ENCODE data around the gene ADAMTS17.

The ADAMTS17 gene

GRCh38 chr15:100204771-100205170 is 137.0 kb downstream of the ADAMTS17 start:
- no peak overlapping the region for H3K27ac Mint-ChIP-seq
- no peaks in the 10 kb centered on the region for H3K27me3 Mint-ChIP-seq
- no peak overlapping the region for H3K4me3 Mint-ChIP-seq
- H3K4me1 Mint-ChIP-seq (ENCODE audit: low read depth): peaks cover 21% of the 10 kb centered on the region
- no peak for DNase-seq
- H3K36me3 Mint-ChIP-seq (ENCODE audit: low read depth): peaks cover 5% of the 10 kb centered on the region
- no peaks in the 10 kb centered on the region for H3K9me3 Mint-ChIP-seq

- H3K27ac Mint-ChIP-seq: no peak overlapping the region
- no peaks in the 10 kb centered on the region for H3K27me3 Mint-ChIP-seq
- no peaks in the 10 kb centered on the region for H3K9me3 Mint-ChIP-seq
- no peak for DNase-seq
- peaks cover 5% of the 10 kb centered on the region for H3K36me3 Mint-ChIP-seq (ENCODE audit: low read depth)
- no peak overlapping the region for H3K4me3 Mint-ChIP-seq
- peaks cover 21% of the 10 kb centered on the region for H3K4me1 Mint-ChIP-seq (ENCODE audit: low read depth)
Measured at GRCh38 chr15:100204211-100204610, 137.6 kb downstream of the ADAMTS17 start.

GRCh38 chr15:100202309-100202960 is 139.3 kb downstream of the ADAMTS17 start:
- no peak for DNase-seq
- H3K36me3 Mint-ChIP-seq (ENCODE audit: low read depth): peaks cover 5% of the 10 kb centered on the region
- H3K4me3 Mint-ChIP-seq: no peak overlapping the region
- no peaks in the 10 kb centered on the region for H3K27me3 Mint-ChIP-seq
- H3K27ac Mint-ChIP-seq: peak overlapping the region; percentile 73
- H3K9me3 Mint-ChIP-seq: no peaks in the 10 kb centered on the region
- H3K4me1 Mint-ChIP-seq (ENCODE audit: low read depth): peaks cover 21% of the 10 kb centered on the region

GRCh38 chr15:100201376-100202280 is 140.1 kb downstream of the ADAMTS17 start:
- peaks cover 5% of the 10 kb centered on the region for H3K36me3 Mint-ChIP-seq (ENCODE audit: low read depth)
- no peak overlapping the region for H3K4me3 Mint-ChIP-seq
- peak; percentile 44 for DNase-seq
- H3K27ac Mint-ChIP-seq: peak overlapping the region; percentile 73
- no peaks in the 10 kb centered on the region for H3K27me3 Mint-ChIP-seq
- H3K9me3 Mint-ChIP-seq: no peaks in the 10 kb centered on the region
- peaks cover 21% of the 10 kb centered on the region for H3K4me1 Mint-ChIP-seq (ENCODE audit: low read depth)

GRCh38 chr15:100200287-100200880 is 141.4 kb downstream of the ADAMTS17 start:
- Mint-ChIP-seq H3K4me3 (no peak overlapping the region), H3K27me3 (no peaks in the 10 kb centered on the region), H3K36me3 (ENCODE audit: low read depth) (peaks cover 5% of the 10 kb centered on the region), H3K9me3 (no peaks in the 10 kb centered on the region), H3K27ac (no peak overlapping the region), H3K4me1 (ENCODE audit: low read depth) (peaks cover 21% of the 10 kb centered on the region)
- DNase-seq: no peak

GRCh38 chr15:100199711-100200286 is 142.0 kb downstream of the ADAMTS17 start:
- Mint-ChIP-seq H3K4me3 (no peak overlapping the region), H3K9me3 (no peaks in the 10 kb centered on the region)

GRCh38 chr15:100198442-100198841 is 143.3 kb downstream of the ADAMTS17 start:
- Mint-ChIP-seq H3K4me1 (ENCODE audit: low read depth) (peaks cover 21% of the 10 kb centered on the region), H3K27ac (no peak overlapping the region), H3K27me3 (no peaks in the 10 kb centered on the region), H3K36me3 (ENCODE audit: low read depth) (no peaks in the 10 kb centered on the region), H3K4me3 (no peak overlapping the region), H3K9me3 (no peaks in the 10 kb centered on the region)
- DNase-seq: no peak

More at GRCh38 chr15:100199711-100200286, 142.0 kb downstream of the ADAMTS17 start:
- H3K36me3 Mint-ChIP-seq (ENCODE audit: low read depth): peaks cover under 1% of the 10 kb centered on the region
- DNase-seq: no peak
- H3K27me3 Mint-ChIP-seq: no peaks in the 10 kb centered on the region
- peaks cover 21% of the 10 kb centered on the region for H3K4me1 Mint-ChIP-seq (ENCODE audit: low read depth)
- no peak overlapping the region for H3K27ac Mint-ChIP-seq

- Mint-ChIP-seq H3K4me1 (ENCODE audit: low read depth) (peaks cover 6% of the 10 kb centered on the region), H3K4me3 (no peak overlapping the region), H3K9me3 (no peaks in the 10 kb centered on the region), H3K36me3 (ENCODE audit: low read depth) (no peaks in the 10 kb centered on the region), H3K27ac (no peak overlapping the region), H3K27me3 (no peaks in the 10 kb centered on the region)
- no peak for DNase-seq
Measured at GRCh38 chr15:100196326-100197058, 145.3 kb downstream of the ADAMTS17 start.

- Mint-ChIP-seq H3K27ac (no peak overlapping the region), H3K36me3 (ENCODE audit: low read depth) (no peaks in the 10 kb centered on the region), H3K4me3 (no peak overlapping the region), H3K27me3 (no peaks in the 10 kb centered on the region), H3K4me1 (ENCODE audit: low read depth) (no peaks in the 10 kb centered on the region), H3K9me3 (no peaks in the 10 kb centered on the region)
- no peak for DNase-seq
Measured at GRCh38 chr15:100194996-100195395, 146.8 kb downstream of the ADAMTS17 start.

- no peak overlapping the region for H3K27ac Mint-ChIP-seq
- no peaks in the 10 kb centered on the region for H3K36me3 Mint-ChIP-seq (ENCODE audit: low read depth)
- no peaks in the 10 kb centered on the region for H3K27me3 Mint-ChIP-seq
- no peaks in the 10 kb centered on the region for H3K4me1 Mint-ChIP-seq (ENCODE audit: low read depth)
- no peak for DNase-seq
- H3K9me3 Mint-ChIP-seq: no peaks in the 10 kb centered on the region
- H3K4me3 Mint-ChIP-seq: no peak overlapping the region
Measured at GRCh38 chr15:100193277-100193860, 148.4 kb downstream of the ADAMTS17 start.

GRCh38 chr15:100192097-100193080 is 149.4 kb downstream of the ADAMTS17 start:
- Mint-ChIP-seq H3K4me3 (no peak overlapping the region), H3K27me3 (no peaks in the 10 kb centered on the region), H3K4me1 (ENCODE audit: low read depth) (no peaks in the 10 kb centered on the region), H3K36me3 (ENCODE audit: low read depth) (no peaks in the 10 kb centered on the region), H3K27ac (no peak overlapping the region), H3K9me3 (no peaks in the 10 kb centered on the region)
- DNase-seq: no peak

- Mint-ChIP-seq H3K4me1 (ENCODE audit: low read depth) (no peaks in the 10 kb centered on the region), H3K9me3 (no peaks in the 10 kb centered on the region), H3K36me3 (ENCODE audit: low read depth) (no peaks in the 10 kb centered on the region), H3K27ac (no peak overlapping the region), H3K4me3 (no peak overlapping the region), H3K27me3 (no peaks in the 10 kb centered on the region)
- DNase-seq: no peak
Measured at GRCh38 chr15:100191161-100191560, 150.6 kb downstream of the ADAMTS17 start.

GRCh38 chr15:100190675-100191074 is 151.1 kb downstream of the ADAMTS17 start:
- no peak for DNase-seq
- Mint-ChIP-seq H3K36me3 (ENCODE audit: low read depth) (no peaks in the 10 kb centered on the region), H3K4me3 (no peak overlapping the region), H3K27ac (no peak overlapping the region), H3K27me3 (no peaks in the 10 kb centered on the region), H3K4me1 (ENCODE audit: low read depth) (no peaks in the 10 kb centered on the region), H3K9me3 (no peaks in the 10 kb centered on the region)
